Right ventricle myocardium superior (tissue), 1 donor: ENCODE results near the gene MRGPRX3. TPM values are rescaled to one million over a fixed set of nuclear protein-coding genes. Genes with fewer than 3 reads are reported as not detected.

ENCODE experiments used
- ATAC-seq: fragments of 200-7000 bp; cut with Tn5 transposase; one replicate; pipeline ENCODE4 v1.9.1; 2020; ENCODE audit warnings: mild to moderate bottlenecking; ENCODE audit not compliant: poor library complexity
- DNase-seq: peaks from one replicate; pipeline ENCODE4 v3.0.0-alpha.2; 2020
- intact Hi-C: fragments of 100-400 bp; cut with DNase I; formaldehyde crosslinking; loops from one replicate; pipeline ENCODE4 v1.11.2; 2022
- total RNA-seq: library from RNA; stranded (reverse); fragmentation: NEBNext Ultra II Directional; extraction: Animal tissue kit (Norgen Biotek cat#: 25700); gene quantifications from one replicate; pipeline ENCODE4 v1.2.1, GENCODE V29; 2021
- donor health status: DM: no; HTN: yes; CAD: no; lungs with severe emphysema.

Gene MRGPRX3
- total RNA-seq, 1 donor from 2014 or later: not detected

DNA sequence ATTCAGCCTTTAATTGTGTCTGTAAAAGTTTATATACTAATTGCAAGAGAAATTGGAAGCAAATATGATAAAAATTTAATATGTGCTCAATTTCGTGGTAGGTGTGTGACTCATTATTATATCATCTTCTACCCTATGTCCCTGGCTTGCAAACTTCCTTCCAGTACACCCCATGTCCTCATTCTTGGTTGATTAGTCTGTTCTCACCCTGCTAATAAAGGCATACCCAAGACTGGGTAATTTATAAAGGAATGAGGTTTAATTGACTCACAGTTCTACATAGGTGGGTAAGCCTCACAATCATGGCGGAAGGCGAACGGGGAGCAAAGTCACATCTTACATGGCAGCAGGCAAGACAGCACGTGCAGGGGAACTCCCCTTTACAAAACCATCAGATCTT lies 11.9 kb downstream of the MRGPRX3 start:
- intact Hi-C loops: no loop called here
- DNase-seq: no peak
- no peak for ATAC-seq

GRCh38 chr11:18145025-18145424 lies 12.7 kb downstream of the MRGPRX3 start:
- ATAC-seq (no peak), DNase-seq (no peak)
- intact Hi-C loops: no loop called here

DNA sequence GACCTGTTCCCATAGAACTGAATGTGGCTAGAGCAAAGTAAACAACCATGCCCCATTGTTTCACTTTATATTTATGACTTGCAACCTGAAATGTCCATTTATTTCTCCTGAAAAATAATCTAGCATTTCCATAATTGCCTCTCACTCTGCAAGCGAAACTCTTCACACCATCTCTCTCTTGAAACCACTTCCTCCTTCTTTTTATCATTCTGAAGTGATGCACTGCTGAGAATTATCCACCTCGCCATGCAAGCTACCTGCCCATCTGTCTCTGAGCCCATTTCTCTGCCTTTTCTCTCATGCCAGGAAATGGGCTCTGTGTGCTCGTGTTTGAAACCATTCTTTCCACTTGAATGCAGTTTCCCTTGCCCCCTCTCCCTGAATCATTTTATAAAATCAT lies 13.5 kb downstream of the MRGPRX3 start:
- intact Hi-C loops: no loop called here
- ATAC-seq (no peak), DNase-seq (no peak)

GRCh38 chr11:18151581-18151980 lies 19.2 kb downstream of the MRGPRX3 start:
- intact Hi-C loops: no loop called here
- ATAC-seq (no peak), DNase-seq (no peak)

GRCh38 chr11:18168372-18168771 lies 36.0 kb downstream of the MRGPRX3 start:
- ATAC-seq (no peak), DNase-seq (no peak)
- intact Hi-C loops: no loop called here

DNA sequence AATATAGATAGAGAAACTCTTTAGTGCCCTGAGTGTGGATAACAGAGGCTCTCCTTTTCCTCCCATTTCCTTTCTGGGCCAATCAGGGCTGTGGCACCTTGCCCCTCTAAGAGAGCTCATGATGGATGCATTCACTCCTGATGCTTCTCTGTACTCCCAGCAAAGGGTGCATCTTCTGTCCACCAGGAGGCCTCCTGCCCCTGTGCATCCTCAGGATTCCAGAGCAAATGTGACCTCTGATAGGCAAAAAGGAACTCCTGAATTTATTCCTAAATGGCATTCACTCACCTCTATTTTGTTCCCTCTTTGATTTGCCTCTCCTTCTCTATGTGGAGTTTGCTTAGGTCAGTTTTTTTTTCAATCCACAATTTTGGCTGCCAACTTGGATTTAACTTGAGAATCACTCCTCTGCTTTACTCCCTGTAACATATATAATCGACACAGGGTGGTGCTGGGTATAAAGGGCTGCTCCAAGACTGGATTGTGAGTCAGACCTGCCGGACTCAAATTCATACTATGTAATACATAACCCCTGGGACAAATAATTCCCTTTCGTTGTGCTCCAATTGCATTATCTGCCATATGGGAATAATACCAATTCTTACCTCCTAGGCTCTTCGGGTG lies 39.1 kb downstream of the MRGPRX3 start:
- DNase-seq (no peak), ATAC-seq (no peak)
- intact Hi-C loops: no loop called here

GRCh38 chr11:18172666-18173065 lies 40.3 kb downstream of the MRGPRX3 start, which contains the start of gene MRGPRX4:
MRGPRX4 (plus strand) TSS chr11:18172837; CDS start chr11:18173257, 420 bp downstream.
- no peak for DNase-seq
- intact Hi-C loops: no loop called here
- no peak for ATAC-seq

GRCh38 chr11:18173225-18173866 lies 41.0 kb downstream of the MRGPRX3 start:
- DNase-seq (no peak), ATAC-seq (no peak)
- intact Hi-C loops: no loop called here

Other genes starting within 250 kb of the MRGPRX3 start
- 14.7 TPM for gene SERGEF, start 119.5 kb upstream of the MRGPRX3 start, total RNA-seq
- gene TPH1, start 86.3 kb upstream of the MRGPRX3 start, total RNA-seq: 0.08 TPM
- 7.3 TPM for gene SAAL1, start 26.5 kb upstream of the MRGPRX3 start, total RNA-seq
- gene MRGPRX4, start 40.3 kb downstream of the MRGPRX3 start, total RNA-seq: not detected
- gene SAA4, start 104.2 kb downstream of the MRGPRX3 start, total RNA-seq: not detected
- gene SAA2, start 116.1 kb downstream of the MRGPRX3 start, total RNA-seq: 1.3 TPM
- gene SAA1, start 133.7 kb downstream of the MRGPRX3 start, total RNA-seq: 6.9 TPM
- 11.4 TPM for gene HPS5, start 189.6 kb downstream of the MRGPRX3 start, total RNA-seq
- 24.4 TPM for gene GTF2H1, start 190.0 kb downstream of the MRGPRX3 start, total RNA-seq